Measurements from ENCODE around the gene DGKZ. TPM values are rescaled to one million over a fixed set of nuclear protein-coding genes. Genes with fewer than 3 reads are reported as not detected.

The DGKZ gene
- total and polyA plus RNA-seq, 4 donors = 4.6 to 24.3 (median 14.4) TPM

- Histone ChIP-seq H3K27ac (ENCODE audit: low read depth in 1 of 2, low read length in 2 of 2) (peak overlapping the region; percentile 47 to 64), H3K4me3 (ENCODE audit: low read depth in 1 of 3, low read length in 3 of 3) (no peak overlapping the region), H3K36me3 (ENCODE audit: control insufficient read depth in 4 of 4, insufficient read depth in 3 of 4, low read depth in 1 of 4, low read length in 3 of 4) (peaks cover 0 to 5% (median 0%) of the 10 kb centered on the region in 4 donors), H3K27me3 (ENCODE audit: control insufficient read depth in 4 of 4, insufficient read depth in 4 of 4, low read length in 3 of 4) (no peaks in the 10 kb centered on the region), H3K9ac (ENCODE audit: low read depth in 1 of 2, low read length in 2 of 2) (no peak overlapping the region), H3K9me3 (ENCODE audit: control insufficient read depth in 4 of 4, low read length in 3 of 4) (no peaks in the 10 kb centered on the region), H3K4me1 (ENCODE audit: control insufficient read depth in 4 of 4, insufficient read depth in 4 of 4, low read length in 3 of 4) (peaks cover 0 to 21% (median 12%) of the 10 kb centered on the region in 4 donors)
- WGBS = 72% methylated on average over 21 of the region's 21 CpGs
- DNase-seq (ENCODE audit: low spot score) = no peak
- no peak for TF ChIP-seq JUND (IDR thresholded peaks at IDR 0.05)
- TF ChIP-seq YY1 (IDR thresholded peaks at IDR 0.05) = no peak
- TF ChIP-seq EGR1 (IDR thresholded peaks at IDR 0.05; ENCODE audit: low read depth in 2 of 2) = no peak
- TF ChIP-seq NR2F2 (IDR thresholded peaks at IDR 0.05) = no peak
- TF ChIP-seq CTCF (IDR thresholded peaks at IDR 0.05; ENCODE audit: low read depth, low read length, missing input control) = no peak
- no peak for TF ChIP-seq RXRA (IDR thresholded peaks at IDR 0.05)
- no peak for TF ChIP-seq REST (IDR thresholded peaks at IDR 0.05)
- no peak for TF ChIP-seq TAF1 (conservative IDR thresholded peaks at IDR 0.05)
- TF ChIP-seq SP1 (IDR thresholded peaks at IDR 0.05) = no peak
- no peak for TF ChIP-seq HNF4G (IDR thresholded peaks at IDR 0.05)
- no peak for TF ChIP-seq ATF3 (IDR thresholded peaks at IDR 0.05)
- no peak for TF ChIP-seq RAD21 (IDR thresholded peaks at IDR 0.05)
- TF ChIP-seq FOXA1 (IDR thresholded peaks at IDR 0.05) = no peak
- no peak for TF ChIP-seq GABPA (IDR thresholded peaks at IDR 0.05 in 1 of 2, conservative IDR thresholded peaks at IDR 0.05 in 1 of 2)
- no peak for TF ChIP-seq HNF4A (conservative IDR thresholded peaks at IDR 0.05)
These were observed 16.3 kb downstream of the DGKZ start for GRCh38 chr11:46363455-46364005.

- no peak overlapping the region for H3K9ac ChIP-seq (ENCODE audit: low read depth in 1 of 2, low read length in 2 of 2)
- no peaks in the 10 kb centered on the region for H3K9me3 ChIP-seq (ENCODE audit: control insufficient read depth in 4 of 4, low read length in 3 of 4)
- no peak overlapping the region for H3K27ac ChIP-seq (ENCODE audit: low read depth in 1 of 2, low read length in 2 of 2)
- peaks cover 0 to 5% (median 0%) of the 10 kb centered on the region in 4 donors for H3K36me3 ChIP-seq (ENCODE audit: control insufficient read depth in 4 of 4, insufficient read depth in 3 of 4, low read depth in 1 of 4, low read length in 3 of 4)
- H3K27me3 ChIP-seq (ENCODE audit: control insufficient read depth in 4 of 4, insufficient read depth in 4 of 4, low read length in 3 of 4) = no peaks in the 10 kb centered on the region
- no peak for DNase-seq (ENCODE audit: low spot score)
- H3K4me3 ChIP-seq (ENCODE audit: low read depth in 1 of 3, low read length in 3 of 3) = no peak overlapping the region
- 87% methylated on average over 9 of the region's 9 CpGs for WGBS
- peaks cover 0 to 21% (median 12%) of the 10 kb centered on the region in 4 donors for H3K4me1 ChIP-seq (ENCODE audit: control insufficient read depth in 4 of 4, insufficient read depth in 4 of 4, low read length in 3 of 4)
- TF ChIP-seq ZBTB33 (IDR thresholded peaks at IDR 0.05) (no peak), JUND (IDR thresholded peaks at IDR 0.05) (no peak), NR2F2 (IDR thresholded peaks at IDR 0.05) (no peak), SP1 (IDR thresholded peaks at IDR 0.05) (no peak), RXRA (IDR thresholded peaks at IDR 0.05) (no peak), FOXA2 (IDR thresholded peaks at IDR 0.05) (no peak), ATF3 (IDR thresholded peaks at IDR 0.05) (no peak), CTCF (IDR thresholded peaks at IDR 0.05; ENCODE audit: low read depth, low read length, missing input control) (no peak), HNF4G (IDR thresholded peaks at IDR 0.05) (no peak), GABPA (IDR thresholded peaks at IDR 0.05 in 1 of 2, conservative IDR thresholded peaks at IDR 0.05 in 1 of 2) (no peak), REST (IDR thresholded peaks at IDR 0.05) (no peak), FOXA1 (IDR thresholded peaks at IDR 0.05) (no peak), RAD21 (IDR thresholded peaks at IDR 0.05) (no peak)
These were observed 16.8 kb downstream of the DGKZ start for GRCh38 chr11:46364056-46364455.

Measured in liver (tissue), 9 donors.